Activated CD4-positive, alpha-beta T cell treated with anti-CD3 and anti-CD28 coated beads, Interleukin-2, amount 10 ng/mL, durations not matched to agents 7 days and 5 days (primary cell): ENCODE results near the gene RASSF7. TPM values are rescaled to one million over a fixed set of nuclear protein-coding genes. Genes with fewer than 3 reads are reported as not detected.

Source experiments
- CTCF ChIA-PET: fragments of 350-600 bp; sonication (Branson Sonifier 250); formaldehyde crosslinking; loops from one replicate; lab custom pipeline; 2021; ENCODE audit warnings: antibody characterized with exemption; lab: Charles Lee
- POLR2A ChIA-PET: fragments of 350-600 bp; sonication (Branson Sonifier 250); formaldehyde crosslinking; loops from one replicate; lab custom pipeline; 2021; ENCODE audit warnings: antibody characterized with exemption; lab: Charles Lee
- DNase-seq: peaks from one replicate; pipeline ENCODE4 v3.0.0-alpha.2; 2020
- H3K27ac Mint-ChIP-seq: one replicate; pipeline ENCODE4 v1.8.0; 2021; ENCODE audit warnings: mild to moderate bottlenecking, moderate library complexity, mixed read lengths
- H3K27me3 Mint-ChIP-seq: one replicate; pipeline ENCODE4 v1.8.0; 2021; ENCODE audit warnings: mixed read lengths
- H3K36me3 Mint-ChIP-seq: one replicate; pipeline ENCODE4 v1.8.0; 2021; ENCODE audit warnings: low read depth, mixed read lengths
- H3K4me1 Mint-ChIP-seq: one replicate; pipeline ENCODE4 v1.8.0; 2021; ENCODE audit warnings: mixed read lengths
- H3K4me3 Mint-ChIP-seq: one replicate; pipeline ENCODE4 v1.8.0; 2021; ENCODE audit warnings: mild to moderate bottlenecking, moderate library complexity, mixed read lengths
- H3K9me3 Mint-ChIP-seq: one replicate; pipeline ENCODE4 v1.8.0; 2021; ENCODE audit warnings: mixed read lengths
- total RNA-seq, 2 experiments: library from RNA; stranded (reverse); gene quantifications; one replicate each; pipeline ENCODE4 v1.2.3, GENCODE V29; 2021

RASSF7 gene
- total RNA-seq, 2 experiments from 2014 or later: 30.7 to 38.1 TPM

- ChIA-PET CTCF (interaction anchor here (0.7 to 2.0 kb wide), 2 partner anchors 11 to 273 kb away, joined by 4 to 6 read pairs; no protein-coding TSS in a partner anchor), POLR2A (no interaction called here)
- Mint-ChIP-seq H3K4me1 (peaks cover 56% of the 10 kb centered on the region), H3K36me3 (peaks cover 15% of the 10 kb centered on the region), H3K27me3 (peaks cover 7% of the 10 kb centered on the region), H3K4me3 (peak overlapping the region; percentile 89), H3K9me3 (no peaks in the 10 kb centered on the region), H3K27ac (peak overlapping the region; percentile 87)
- DNase-seq: no peak
These were observed 16.2 kb downstream of the RASSF7 start for GRCh38 chr11:576811-577610.

- no peaks in the 10 kb centered on the region for H3K9me3 Mint-ChIP-seq
- H3K27ac Mint-ChIP-seq: peak overlapping the region; percentile 87
- peaks cover 56% of the 10 kb centered on the region for H3K4me1 Mint-ChIP-seq
- no peak for DNase-seq
- POLR2A ChIA-PET: no interaction called here
- H3K27me3 Mint-ChIP-seq: peaks cover 7% of the 10 kb centered on the region
- peak overlapping the region; percentile 89 for H3K4me3 Mint-ChIP-seq
- CTCF ChIA-PET: interaction anchor here (2.0 kb wide), 1 partner anchor 12 kb away, joined by 6 read pairs; no protein-coding TSS in a partner anchor
- H3K36me3 Mint-ChIP-seq: peaks cover 16% of the 10 kb centered on the region
These were observed 16.8 kb downstream of the RASSF7 start for GRCh38 chr11:577611-577894.

DNA sequence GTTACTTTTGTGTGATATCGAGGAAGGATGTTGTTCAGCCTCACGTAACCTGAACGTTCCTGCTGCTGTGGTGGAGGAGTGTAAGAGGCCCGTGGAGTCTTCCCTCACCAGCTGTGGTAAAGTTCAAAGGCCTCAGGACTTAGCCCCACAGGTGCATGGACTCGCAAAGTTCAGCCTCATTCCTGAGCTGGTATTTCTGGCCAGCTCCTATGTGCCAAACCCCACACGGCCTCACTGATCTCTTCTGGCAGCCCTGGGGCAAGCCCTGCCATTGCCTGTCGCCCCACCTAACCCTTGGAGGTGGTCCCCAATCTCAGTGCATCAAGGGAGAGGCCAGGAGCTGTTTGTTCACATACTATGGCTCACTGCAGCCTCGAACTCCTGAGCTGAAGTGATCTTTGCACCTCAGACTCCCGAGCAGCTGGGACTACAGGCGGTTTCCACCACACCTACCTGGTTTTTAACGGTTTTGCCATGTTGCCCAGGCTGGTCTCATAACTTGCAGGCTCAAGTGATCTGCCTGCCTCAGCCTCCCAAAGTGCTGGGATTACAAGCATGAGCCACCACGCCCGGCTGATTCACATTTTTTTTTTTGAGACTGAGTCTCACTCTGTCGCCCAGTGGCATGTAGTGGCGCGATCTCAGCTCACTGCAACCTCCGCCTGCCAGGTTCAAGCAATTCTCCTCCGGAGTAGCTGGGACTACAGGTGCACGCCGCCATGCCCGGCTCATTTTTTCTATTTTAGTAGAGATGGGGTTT is 17.7 kb downstream of the RASSF7 start:
- Mint-ChIP-seq H3K9me3 (no peaks in the 10 kb centered on the region), H3K27me3 (peaks cover 7% of the 10 kb centered on the region), H3K4me1 (peaks cover 54% of the 10 kb centered on the region), H3K27ac (peak overlapping the region; percentile 87), H3K4me3 (peak overlapping the region; percentile 89), H3K36me3 (peaks cover 19% of the 10 kb centered on the region)
- ChIA-PET POLR2A (no interaction called here), CTCF (interaction anchor here (0.6 to 2.0 kb wide), 5 partner anchors 9 to 271 kb away, joined by 3 to 6 read pairs (median 3); no protein-coding TSS in a partner anchor)
- no peak for DNase-seq

DNA sequence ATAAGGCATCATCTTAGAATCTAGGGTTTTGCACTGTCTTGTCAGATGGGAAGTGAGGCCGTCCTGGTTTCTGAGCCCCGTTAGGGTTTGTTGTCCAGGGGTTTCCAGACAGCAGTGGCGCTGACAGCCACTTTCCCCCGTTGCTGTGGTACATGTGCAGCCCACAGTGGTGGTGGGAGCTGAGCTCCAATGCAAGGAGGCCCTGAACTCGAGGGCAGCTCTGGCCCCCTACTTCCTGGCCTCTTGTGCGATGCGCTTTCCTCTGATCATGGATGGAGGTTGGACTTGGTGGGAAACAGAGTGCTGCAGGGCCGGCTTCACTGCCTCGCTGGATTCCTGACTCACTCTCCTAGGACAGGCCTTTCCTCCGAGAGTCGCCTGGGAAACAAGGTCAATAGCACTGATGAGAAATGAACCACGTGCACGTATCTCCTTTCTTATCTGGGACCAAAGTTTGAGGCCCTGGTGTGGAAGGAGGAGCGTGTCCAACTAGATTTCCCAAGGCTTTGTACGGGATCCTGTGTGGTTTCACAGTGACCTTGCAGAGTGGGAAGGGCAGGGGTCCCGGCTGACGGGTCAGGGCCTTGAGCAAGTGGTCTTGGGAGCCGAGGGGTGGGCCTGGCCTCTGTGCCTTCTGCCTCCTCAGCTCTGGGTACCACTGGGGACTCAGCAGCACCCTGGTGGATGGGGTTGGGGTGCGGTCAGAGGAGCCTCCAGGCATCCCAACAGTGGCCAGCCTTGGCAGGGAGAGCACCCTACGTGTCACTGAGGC is 19.2 kb downstream of the RASSF7 start:
- Mint-ChIP-seq H3K4me3 (no peak overlapping the region), H3K9me3 (no peaks in the 10 kb centered on the region), H3K36me3 (peaks cover 25% of the 10 kb centered on the region), H3K4me1 (peaks cover 43% of the 10 kb centered on the region), H3K27ac (peak overlapping the region; percentile 9), H3K27me3 (peaks cover 1% of the 10 kb centered on the region)
- CTCF ChIA-PET: interaction anchor here (0.6 to 1.1 kb wide), 2 partner anchors 9 to 73 kb away, joined by 3 to 4 read pairs; no protein-coding TSS in a partner anchor
- POLR2A ChIA-PET: no interaction called here
- no peak for DNase-seq

DNA sequence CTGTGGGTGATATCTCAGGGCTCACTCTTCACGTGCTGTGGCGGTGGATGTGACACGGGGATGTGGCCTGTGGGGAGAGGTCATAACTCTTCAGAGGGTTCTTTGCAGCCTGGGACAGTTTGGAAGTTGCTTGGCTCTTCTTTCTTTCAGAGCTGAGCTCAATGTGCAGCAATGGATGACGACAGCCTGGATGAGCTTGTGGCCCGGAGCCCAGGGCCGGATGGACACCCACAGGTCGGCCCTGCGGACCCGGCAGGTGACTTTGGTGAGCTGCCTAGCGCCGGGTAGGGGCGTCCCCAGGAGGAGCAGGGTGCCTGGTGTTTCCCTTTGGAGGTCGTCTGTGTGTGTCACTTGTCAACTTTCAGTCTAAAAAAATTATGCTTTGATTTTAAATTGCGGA is 20.6 kb downstream of the RASSF7 start:
- no peak overlapping the region for H3K27ac Mint-ChIP-seq
- POLR2A ChIA-PET: no interaction called here
- no peaks in the 10 kb centered on the region for H3K9me3 Mint-ChIP-seq
- peaks cover 25% of the 10 kb centered on the region for H3K36me3 Mint-ChIP-seq
- H3K27me3 Mint-ChIP-seq: no peaks in the 10 kb centered on the region
- CTCF ChIA-PET: interaction anchor here (1.4 kb wide), 1 partner anchor 29 kb away, joined by 3 read pairs; no protein-coding TSS in a partner anchor
- H3K4me1 Mint-ChIP-seq: peaks cover 44% of the 10 kb centered on the region
- no peak overlapping the region for H3K4me3 Mint-ChIP-seq
- DNase-seq: no peak

GRCh38 chr11:581752-582151 is 21.0 kb downstream of the RASSF7 start:
- Mint-ChIP-seq H3K27me3 (no peaks in the 10 kb centered on the region), H3K27ac (no peak overlapping the region), H3K4me3 (no peak overlapping the region), H3K9me3 (no peaks in the 10 kb centered on the region), H3K36me3 (peaks cover 25% of the 10 kb centered on the region), H3K4me1 (peaks cover 48% of the 10 kb centered on the region)
- ChIA-PET POLR2A (no interaction called here), CTCF (interaction anchor here (1.4 to 2.6 kb wide), 2 partner anchors 24 to 29 kb away, joined by 3 to 6 read pairs; no protein-coding TSS in a partner anchor)
- no peak for DNase-seq

DNA sequence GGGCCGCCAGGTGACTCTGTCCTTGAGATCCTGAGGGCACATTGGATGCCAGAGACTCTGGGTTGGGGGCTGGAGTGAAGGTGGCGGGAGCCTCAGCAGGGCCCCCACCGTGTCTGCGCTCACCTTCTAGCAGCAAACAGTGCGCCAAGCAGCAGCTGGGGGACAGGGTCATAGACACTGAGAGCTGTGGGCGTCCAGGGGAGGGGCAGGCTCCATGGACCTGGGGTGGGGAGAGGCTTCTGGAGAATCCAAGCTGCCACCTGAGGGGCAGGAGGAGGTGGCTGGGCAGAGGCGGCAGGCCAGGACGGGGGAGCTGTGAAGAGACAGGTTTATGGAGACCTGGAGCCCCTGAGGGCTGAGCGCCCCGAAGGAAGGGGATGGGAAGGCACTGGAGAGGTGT is 23.5 kb downstream of the RASSF7 start:
- H3K9me3 Mint-ChIP-seq: no peaks in the 10 kb centered on the region
- no peak for DNase-seq
- ChIA-PET POLR2A (no interaction called here), CTCF (interaction anchor here (0.5 to 2.6 kb wide), 5 partner anchors 7 to 128 kb away, joined by 3 to 7 read pairs (median 4); partner anchors contain the start of gene PHRF1)
- peaks cover 46% of the 10 kb centered on the region for H3K4me1 Mint-ChIP-seq
- H3K36me3 Mint-ChIP-seq: peaks cover 34% of the 10 kb centered on the region
- H3K27me3 Mint-ChIP-seq: no peaks in the 10 kb centered on the region
- H3K4me3 Mint-ChIP-seq: no peak overlapping the region
- no peak overlapping the region for H3K27ac Mint-ChIP-seq

DNA sequence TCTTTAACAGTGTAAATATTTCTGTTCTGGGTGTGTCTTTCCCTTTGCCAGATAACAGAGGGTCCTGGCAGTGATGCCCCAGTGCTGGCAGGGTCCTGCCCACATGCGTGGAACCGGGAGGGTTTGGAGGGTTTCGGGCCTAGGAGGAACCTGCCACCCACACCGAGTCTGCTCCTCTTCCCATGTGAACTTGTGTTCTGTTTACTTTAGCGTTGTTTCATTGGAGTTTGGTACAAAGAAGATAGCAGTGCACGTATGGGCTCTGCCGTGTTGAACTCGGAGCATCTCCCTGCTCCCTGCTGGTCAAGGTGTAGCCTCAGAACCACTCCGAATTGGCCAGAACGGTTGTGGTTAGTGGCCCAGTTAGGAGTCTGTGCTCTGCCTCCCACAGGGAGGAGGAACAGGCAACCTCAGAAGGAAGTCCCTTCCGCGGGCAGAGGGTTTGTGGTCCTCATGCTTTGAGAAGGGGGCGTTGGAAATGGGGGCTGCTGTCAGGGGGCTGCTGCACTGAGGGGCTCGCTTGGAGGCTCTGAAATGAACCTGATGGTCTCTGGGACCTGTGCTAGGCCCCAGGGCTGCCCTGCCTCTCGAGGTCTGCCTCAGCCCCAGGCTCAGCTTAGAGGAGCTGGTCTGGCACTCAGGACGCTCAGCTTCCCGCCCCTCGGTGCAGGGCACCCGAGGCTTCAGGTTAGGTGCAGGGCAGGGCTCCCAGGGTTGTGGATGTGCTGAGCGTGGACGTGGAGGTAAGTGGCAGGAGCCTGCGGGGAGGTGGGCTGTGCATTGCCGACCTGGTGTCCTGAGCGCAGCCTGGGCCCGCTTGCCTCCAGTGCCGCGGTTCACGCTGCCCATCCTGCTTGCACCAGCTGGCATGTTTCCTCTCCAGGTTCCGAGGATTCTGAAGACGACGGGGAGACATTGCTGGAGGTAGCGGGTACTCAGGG is 25.9 kb downstream of the RASSF7 start:
- peaks cover 47% of the 10 kb centered on the region for H3K36me3 Mint-ChIP-seq
- no peaks in the 10 kb centered on the region for H3K27me3 Mint-ChIP-seq
- H3K4me1 Mint-ChIP-seq: peaks cover 32% of the 10 kb centered on the region
- no peaks in the 10 kb centered on the region for H3K9me3 Mint-ChIP-seq
- CTCF ChIA-PET: no interaction called here
- peak overlapping the region; percentile 66 for H3K27ac Mint-ChIP-seq
- POLR2A ChIA-PET: interaction anchor here (1.1 kb wide), 1 partner anchor 11 kb away, joined by 3 read pairs; no protein-coding TSS in a partner anchor
- H3K4me3 Mint-ChIP-seq: no peak overlapping the region
- DNase-seq: no peak

GRCh38 chr11:587546-587945 is 26.8 kb downstream of the RASSF7 start:
- POLR2A ChIA-PET: interaction anchor here (0.8 kb wide), 1 partner anchor 12 kb away, joined by 3 read pairs; no protein-coding TSS in a partner anchor
- Mint-ChIP-seq H3K4me3 (peak overlapping the region; percentile 62), H3K4me1 (peaks cover 30% of the 10 kb centered on the region), H3K36me3 (peaks cover 48% of the 10 kb centered on the region), H3K27me3 (no peaks in the 10 kb centered on the region), H3K27ac (peak overlapping the region; percentile 99), H3K9me3 (no peaks in the 10 kb centered on the region)
- CTCF ChIA-PET: interaction anchor here (0.7 to 2.3 kb wide), 5 partner anchors 9 to 26 kb away, joined by 3 to 8 read pairs (median 4); partner anchors contain the start of gene PHRF1
- no peak for DNase-seq

GRCh38 chr11:587978-588380 is 27.2 kb downstream of the RASSF7 start:
- POLR2A ChIA-PET: interaction anchor here (0.8 kb wide), 1 partner anchor 12 kb away, joined by 3 read pairs; no protein-coding TSS in a partner anchor

DNA sequence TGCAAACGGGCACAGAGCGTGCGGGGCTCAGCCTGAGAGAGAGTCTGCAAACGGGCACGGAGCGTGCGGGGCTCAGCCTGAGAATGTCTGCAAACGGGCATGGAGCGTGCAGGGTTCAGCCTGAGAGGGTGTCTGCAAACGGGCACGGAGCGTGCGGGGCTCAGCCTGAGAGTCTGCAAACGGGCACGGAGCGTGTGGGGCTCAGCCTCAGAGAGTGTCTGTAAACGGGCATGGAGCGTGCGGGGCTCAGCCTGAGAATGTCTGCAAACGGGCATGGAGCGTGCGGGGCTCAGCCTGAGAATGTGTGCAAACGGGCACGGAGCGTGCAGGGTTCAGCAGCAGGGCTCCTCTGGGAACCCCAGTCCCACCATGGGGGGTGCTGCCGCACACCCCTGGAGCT is 29.0 kb downstream of the RASSF7 start:
- H3K4me1 Mint-ChIP-seq: peaks cover 30% of the 10 kb centered on the region
- no peak overlapping the region for H3K27ac Mint-ChIP-seq
- CTCF ChIA-PET: interaction anchor here (0.8 to 1.5 kb wide), 4 partner anchors 9 to 35 kb away, joined by 3 to 4 read pairs (median 4); no protein-coding TSS in a partner anchor
- no peak overlapping the region for H3K4me3 Mint-ChIP-seq
- no peak for DNase-seq
- POLR2A ChIA-PET: no interaction called here
- H3K36me3 Mint-ChIP-seq: peaks cover 52% of the 10 kb centered on the region
- H3K27me3 Mint-ChIP-seq: no peaks in the 10 kb centered on the region
- H3K9me3 Mint-ChIP-seq: no peaks in the 10 kb centered on the region

More at GRCh38 chr11:587978-588380, 27.2 kb downstream of the RASSF7 start:
- Mint-ChIP-seq H3K9me3 (no peaks in the 10 kb centered on the region), H3K36me3 (peaks cover 48% of the 10 kb centered on the region), H3K4me1 (peaks cover 30% of the 10 kb centered on the region), H3K4me3 (peak overlapping the region; percentile 62), H3K27ac (peak overlapping the region; percentile 99), H3K27me3 (no peaks in the 10 kb centered on the region)
- peak; percentile 80 for DNase-seq
- CTCF ChIA-PET: interaction anchor here (0.7 to 2.3 kb wide), 6 partner anchors 10 to 88 kb away, joined by 3 to 8 read pairs (median 4); partner anchors contain the start of gene PHRF1
